DLD1 (cell line): ENCODE data around the gene LOXL3.

Experiments
- in situ Hi-C: cut with HindIII; loops from 2 replicates; pipeline ENCODE4 v1.10.0; 2017; ENCODE audit warnings: low sequenced_read_pairs

LOXL3 gene

GRCh38 chr2:74551942-74552913 is 1.5 kb downstream of the LOXL3 start:
- in situ Hi-C loops: no loop called here

- in situ Hi-C loops: no loop called here
Observed at GRCh38 chr2:74551530-74551929, 2.2 kb downstream of the LOXL3 start.

- in situ Hi-C loops: no loop called here
Observed at GRCh38 chr2:74550231-74550630, 3.5 kb downstream of the LOXL3 start.

GRCh38 chr2:74548900-74549826 is 4.6 kb downstream of the LOXL3 start:
- in situ Hi-C loops: no loop called here

- in situ Hi-C loops: no loop called here
Observed at GRCh38 chr2:74548285-74548899, 5.3 kb downstream of the LOXL3 start.

GRCh38 chr2:74546004-74546403 is 7.7 kb downstream of the LOXL3 start:
- in situ Hi-C loops: no loop called here

GRCh38 chr2:74544634-74545033 is 9.1 kb downstream of the LOXL3 start:
- in situ Hi-C loops: no loop called here

GRCh38 chr2:74542978-74543377 is 10.8 kb downstream of the LOXL3 start:
- in situ Hi-C loops: no loop called here

GRCh38 chr2:74540291-74540690 is 13.5 kb downstream of the LOXL3 start:
- in situ Hi-C loops: no loop called here

GRCh38 chr2:74538881-74539339 is 14.8 kb downstream of the LOXL3 start:
- in situ Hi-C loops: no loop called here

- in situ Hi-C loops: no loop called here
Observed at GRCh38 chr2:74537140-74537539, 16.6 kb downstream of the LOXL3 start.

GRCh38 chr2:74536166-74536950 is 17.4 kb downstream of the LOXL3 start:
- in situ Hi-C loops: no loop called here

GRCh38 chr2:74535440-74535965 is 18.2 kb downstream of the LOXL3 start:
- in situ Hi-C loops: no loop called here

- in situ Hi-C loops: no loop called here
Observed at GRCh38 chr2:74534411-74534810, 19.3 kb downstream of the LOXL3 start.

- in situ Hi-C loops: no loop called here
Observed at GRCh38 chr2:74533464-74533863, 20.3 kb downstream of the LOXL3 start.

- in situ Hi-C loops: no loop called here
Observed at GRCh38 chr2:74532222-74532621, 21.5 kb downstream of the LOXL3 start.

- in situ Hi-C loops: no loop called here
Observed at GRCh38 chr2:74531666-74532065, 22.1 kb downstream of the LOXL3 start.

- in situ Hi-C loops: no loop called here
Observed at GRCh38 chr2:74530239-74531187, 23.2 kb downstream of the LOXL3 start.
